Muscle of arm (tissue), 14 donors: ENCODE measurements around the gene PPCDC. TPM values are rescaled to one million over a fixed set of nuclear protein-coding genes. Genes with fewer than 3 reads are reported as not detected.

ENCODE experiments used
- DNase-seq: peaks from one replicate; pipeline ENCODE4 v3.0.0-alpha.2; 2013
- long read RNA-seq, 11 donors: transcript quantifications; one replicate each; lab custom pipeline, GENCODE V29; 2026
- polyA plus RNA-seq, 12 donors: library from polyadenylated mRNA; unstranded; fragments of 120-200 nt; gene quantifications; one replicate each; pipeline ENCODE4 v1.2.1, GENCODE V29; 2013; ENCODE audit not compliant: insufficient read length in 12 of 12

Gene PPCDC, protein sequence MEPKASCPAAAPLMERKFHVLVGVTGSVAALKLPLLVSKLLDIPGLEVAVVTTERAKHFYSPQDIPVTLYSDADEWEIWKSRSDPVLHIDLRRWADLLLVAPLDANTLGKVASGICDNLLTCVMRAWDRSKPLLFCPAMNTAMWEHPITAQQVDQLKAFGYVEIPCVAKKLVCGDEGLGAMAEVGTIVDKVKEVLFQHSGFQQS
- polyA plus RNA-seq, result 1 to 10 TPM in 10 of 12 donors, not detected in 2; 4.5 to 9.7 (median 7.1) TPM
- long read RNA-seq, donor 1, partial matches to known transcripts, result 0 of 3 reads
- long read RNA-seq, donor 1, other reads (novel, unspliced or antisense), result 0 of 3 reads
- long read RNA-seq, donor 2, partial matches to known transcripts, result 0 of 2 reads
- long read RNA-seq, donor 2, other reads (novel, unspliced or antisense), result 0 of 2 reads
- long read RNA-seq, donor 3, partial matches to known transcripts, result 0 of 1 reads
- long read RNA-seq, donor 3, other reads (novel, unspliced or antisense), result 0 of 1 reads
- long read RNA-seq, donor 4, partial matches to known transcripts, result 0 of 1 reads
- long read RNA-seq, donor 4, other reads (novel, unspliced or antisense), result 0 of 1 reads
- long read RNA-seq, donor 5, partial matches to known transcripts, result 0 of 5 reads
- long read RNA-seq, donor 5, other reads (novel, unspliced or antisense), result 0 of 5 reads
- long read RNA-seq, donor 6, partial matches to known transcripts, result 0 of 1 reads
- long read RNA-seq, donor 6, other reads (novel, unspliced or antisense), result 0 of 1 reads
- long read RNA-seq, donor 7, partial matches to known transcripts, result 0 of 1 reads
- long read RNA-seq, donor 7, other reads (novel, unspliced or antisense), result 0 of 1 reads
- long read RNA-seq, donor 8, partial matches to known transcripts, result 0 of 8 reads
- long read RNA-seq, donor 8, other reads (novel, unspliced or antisense), result 0 of 8 reads
- long read RNA-seq, donor 9, partial matches to known transcripts, result 0 of 1 reads
- long read RNA-seq, donor 9, other reads (novel, unspliced or antisense), result 0 of 1 reads
- long read RNA-seq, donor 10, partial matches to known transcripts, result 0 of 3 reads
- long read RNA-seq, donor 10, other reads (novel, unspliced or antisense), result 0 of 3 reads
- long read RNA-seq, donor 11, partial matches to known transcripts, result 0 of 3 reads
- long read RNA-seq, donor 11, other reads (novel, unspliced or antisense), result 0 of 3 reads

DNA sequence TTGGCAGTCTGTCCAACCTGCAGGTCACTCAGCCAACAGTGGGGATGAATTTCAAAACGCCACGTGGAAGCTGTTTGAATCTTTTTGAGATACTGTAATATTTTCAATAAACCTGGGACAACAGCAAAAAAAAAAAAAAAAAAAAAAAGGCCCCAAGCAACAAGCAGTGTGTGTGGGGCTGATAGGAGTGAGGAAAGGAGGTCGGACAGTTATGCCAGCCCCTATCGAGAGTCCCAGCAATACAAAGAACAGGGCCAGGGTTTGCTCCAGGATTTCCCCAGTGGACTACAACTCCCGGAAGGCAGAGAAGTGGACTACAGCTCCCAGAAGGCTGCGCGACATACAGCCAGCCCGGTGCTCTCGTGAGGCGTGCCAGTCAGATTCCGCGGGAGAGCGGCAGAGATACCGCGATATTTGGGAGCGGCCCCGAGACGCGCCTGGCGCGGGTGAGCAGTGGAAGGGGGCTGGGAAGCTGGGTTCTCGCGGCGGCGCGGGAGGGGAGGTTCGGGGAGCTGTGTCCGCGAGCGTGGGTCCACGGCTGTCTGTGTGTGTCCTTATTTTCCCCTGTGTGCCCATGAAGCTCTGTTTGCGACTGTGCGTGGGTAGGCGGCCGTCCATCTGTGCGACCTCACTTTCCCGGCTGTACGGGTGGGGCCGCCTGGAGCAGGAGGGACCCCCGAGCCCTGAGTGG lies at the start of gene PPCDC:
Gene PPCDC, plus strand, starts transcription at position 410 of the 691 bp plus-strand sequence. CDS start 4,729 bp downstream, outside the sequence.
- DNase-seq, result peak; percentile 97

DNA sequence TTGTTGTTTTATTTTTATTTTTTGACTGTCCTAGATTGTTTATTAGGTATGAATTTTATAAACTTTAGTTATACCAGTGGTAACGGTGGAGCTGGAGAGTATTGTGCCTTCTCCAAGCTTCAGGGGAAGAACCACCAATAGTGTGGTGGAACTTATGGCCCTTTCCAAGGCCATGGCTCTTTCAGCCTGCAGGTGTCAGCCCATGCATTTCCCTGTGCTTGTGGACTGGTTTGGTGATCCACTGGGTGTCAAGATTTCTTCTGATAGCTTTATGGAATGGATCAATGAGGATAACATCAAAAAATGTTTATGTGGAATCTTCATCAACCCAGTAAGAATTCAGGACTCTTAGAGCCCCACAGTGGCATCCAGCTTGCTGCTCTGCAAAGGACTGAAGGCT lies 47.2 kb upstream of the PPCDC start:
- no peak for DNase-seq

DNA sequence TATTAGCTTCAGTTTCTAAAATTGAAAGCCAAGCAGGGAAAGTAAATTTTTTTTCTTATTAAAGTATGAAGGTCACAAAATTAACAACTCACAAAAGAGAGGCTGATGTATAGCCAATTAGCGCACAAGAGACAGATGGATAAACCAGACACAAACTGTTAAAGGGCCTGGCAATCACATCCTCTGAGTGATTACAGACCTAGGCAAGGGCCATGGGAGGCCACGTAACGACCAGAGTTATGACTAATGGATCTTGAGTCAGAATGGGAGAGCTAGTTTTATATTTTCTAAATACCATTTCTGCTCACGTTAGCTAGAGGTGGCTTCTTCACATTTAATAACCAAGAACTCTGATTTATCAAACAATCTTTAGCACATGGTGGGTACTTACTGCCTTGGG lies 45.8 kb upstream of the PPCDC start:
- DNase-seq, result no peak

DNA sequence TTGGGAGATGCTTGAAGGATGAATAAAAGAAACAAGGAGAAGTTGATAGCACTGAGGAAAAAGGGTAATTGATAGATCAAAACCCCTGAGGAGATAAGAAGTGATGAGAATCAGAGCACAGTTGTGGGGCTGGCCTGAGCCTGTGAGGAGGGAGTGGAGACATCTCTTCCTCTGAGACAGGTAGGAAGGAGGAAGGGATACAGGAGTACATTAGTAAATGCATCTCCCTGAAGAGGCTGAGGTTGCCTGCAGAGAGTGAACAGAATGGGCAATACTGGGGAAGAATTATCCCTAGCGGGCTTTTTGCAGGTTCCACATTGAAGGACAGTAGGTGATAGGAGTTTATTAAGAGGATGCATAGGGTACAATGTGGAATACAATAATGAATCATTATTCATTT lies 45.3 kb upstream of the PPCDC start:
- DNase-seq, result no peak

DNA sequence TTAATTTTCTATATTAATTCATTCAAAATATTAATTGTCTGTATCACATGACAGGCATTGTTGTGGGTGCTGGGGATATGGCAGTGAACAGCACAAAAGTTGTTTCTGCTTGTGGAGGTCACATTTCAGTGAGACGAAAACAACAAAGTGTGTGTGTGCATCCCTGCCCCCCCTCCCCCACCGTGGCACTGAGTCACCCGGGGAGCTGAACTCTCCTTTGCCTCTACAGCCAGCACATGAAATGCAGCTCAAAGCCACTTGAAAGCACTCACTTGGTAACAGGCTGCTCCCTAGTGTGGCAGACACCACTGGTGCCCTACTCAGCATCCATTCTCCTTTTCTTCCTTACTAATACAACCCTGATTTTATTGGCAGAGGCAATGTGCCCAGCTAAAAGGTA lies 44.9 kb upstream of the PPCDC start:
- no peak for DNase-seq

DNA sequence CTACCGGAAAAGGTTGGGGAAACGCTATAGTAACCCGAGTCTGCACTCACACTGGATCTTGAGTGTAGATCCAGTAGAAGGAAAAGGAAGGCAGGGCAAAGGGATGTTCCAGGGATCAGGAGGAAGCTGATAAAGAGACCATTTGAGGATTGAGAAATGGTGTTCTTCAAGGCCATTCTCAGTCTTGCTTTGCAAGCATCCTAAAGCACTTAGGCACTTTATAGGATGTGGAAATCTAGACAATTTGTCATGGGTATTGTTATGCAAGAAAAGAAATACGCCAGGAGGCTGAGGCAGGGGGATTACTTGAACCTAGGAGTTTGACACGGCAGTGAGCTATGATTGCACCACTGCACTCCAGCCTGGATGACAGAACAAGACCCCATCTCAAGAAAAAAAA lies 41.2 kb upstream of the PPCDC start:
- DNase-seq, result no peak

DNA sequence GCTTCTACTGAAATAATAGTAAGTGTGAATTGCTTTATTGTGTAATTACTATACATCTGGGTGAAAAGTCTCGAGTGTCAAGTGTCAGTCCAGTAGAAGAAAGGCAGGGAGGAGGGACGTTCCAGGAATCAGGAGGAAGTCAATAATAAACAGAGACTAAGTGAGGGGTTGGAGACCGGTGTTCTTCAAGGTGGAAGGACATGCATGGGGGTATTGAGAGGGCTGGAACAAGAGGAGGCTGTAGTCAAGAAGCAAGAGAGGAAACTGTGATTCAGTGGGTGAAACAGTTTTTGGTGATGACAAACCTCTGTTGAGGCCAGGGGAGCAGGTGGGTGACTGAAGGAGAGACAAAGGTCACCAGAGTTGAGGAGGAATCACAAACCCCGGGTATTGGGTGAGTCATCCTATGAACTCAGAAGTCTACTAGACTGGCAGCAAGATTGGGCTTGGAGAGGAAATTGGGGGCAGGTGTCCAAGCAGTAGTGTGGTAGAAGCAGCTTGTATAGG lies 39.6 kb upstream of the PPCDC start:
- DNase-seq, result no peak

DNA sequence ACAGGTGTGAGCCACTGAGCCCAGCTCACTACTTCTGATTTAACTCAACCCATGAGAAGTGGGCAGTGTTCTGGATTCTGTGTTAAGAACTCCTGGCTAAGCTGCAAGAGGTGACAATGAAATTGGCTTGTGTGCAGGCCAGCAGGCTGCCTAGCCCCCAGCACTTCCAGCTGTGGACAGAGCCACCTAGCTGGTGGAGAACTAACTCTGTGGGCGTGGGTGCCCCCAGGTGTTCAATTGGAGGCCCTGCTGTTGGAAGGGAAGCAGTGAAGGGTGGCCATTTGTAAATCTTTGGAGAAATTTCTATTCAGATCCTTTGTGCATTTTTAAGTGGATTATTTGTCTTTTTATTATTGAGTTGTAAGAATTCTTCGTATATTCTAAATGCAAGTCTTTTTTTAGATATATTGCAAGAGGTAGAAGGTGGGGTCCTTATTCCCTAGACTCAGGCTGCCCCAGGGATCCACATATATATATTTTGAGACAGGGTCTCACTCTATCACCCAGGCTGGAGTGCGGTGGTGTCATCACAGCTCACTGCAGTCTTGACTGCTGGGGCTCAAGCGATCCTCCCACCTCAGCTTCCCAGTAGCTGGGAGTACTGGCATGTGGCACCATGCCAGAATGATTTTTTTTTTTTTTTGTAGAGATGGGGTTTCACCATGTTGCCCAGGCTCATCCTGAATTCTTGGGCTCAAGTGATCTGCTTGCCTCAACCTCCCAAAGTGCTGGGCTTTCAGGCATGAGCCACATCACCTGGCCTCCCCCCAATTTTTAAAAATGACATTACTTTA lies 35.2 kb upstream of the PPCDC start:
- no peak for DNase-seq

DNA sequence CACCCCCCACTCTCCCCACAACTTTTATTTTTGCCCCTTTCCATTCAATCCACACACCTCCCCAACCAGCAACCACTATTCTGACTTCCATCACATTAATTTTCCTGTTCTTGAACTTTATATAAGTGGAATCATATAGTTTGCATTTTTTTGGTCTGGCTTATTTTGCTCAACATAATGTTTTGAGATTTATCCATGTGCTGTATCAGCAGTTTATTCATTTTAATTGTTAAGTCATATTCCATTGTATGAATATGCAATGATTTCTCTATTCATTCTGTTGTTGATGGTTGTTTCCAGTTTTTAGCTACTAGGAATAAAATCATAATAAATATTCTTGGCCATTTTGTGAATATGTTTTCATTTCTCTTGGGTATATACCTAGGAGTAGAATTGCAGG lies 33.9 kb upstream of the PPCDC start:
- no peak for DNase-seq

DNA sequence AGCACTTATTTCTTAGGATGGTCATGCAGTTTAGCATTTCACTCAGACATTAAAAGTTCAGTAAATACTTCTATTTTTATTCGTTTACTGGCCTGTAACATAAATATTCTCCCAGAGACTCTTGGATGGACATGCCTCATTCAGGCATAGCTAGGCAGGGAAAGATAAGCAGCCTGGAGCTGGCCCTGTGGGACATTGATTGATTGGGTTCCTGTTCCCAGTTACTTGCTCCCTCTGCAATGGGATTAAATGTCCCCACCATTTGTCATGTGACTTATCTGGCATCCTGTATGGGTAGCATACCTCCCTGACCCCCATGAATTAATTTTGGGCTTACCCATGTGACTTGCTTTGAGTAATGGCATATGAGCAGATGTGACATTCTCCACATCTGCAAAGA lies 30.8 kb upstream of the PPCDC start:
- DNase-seq, result no peak

DNA sequence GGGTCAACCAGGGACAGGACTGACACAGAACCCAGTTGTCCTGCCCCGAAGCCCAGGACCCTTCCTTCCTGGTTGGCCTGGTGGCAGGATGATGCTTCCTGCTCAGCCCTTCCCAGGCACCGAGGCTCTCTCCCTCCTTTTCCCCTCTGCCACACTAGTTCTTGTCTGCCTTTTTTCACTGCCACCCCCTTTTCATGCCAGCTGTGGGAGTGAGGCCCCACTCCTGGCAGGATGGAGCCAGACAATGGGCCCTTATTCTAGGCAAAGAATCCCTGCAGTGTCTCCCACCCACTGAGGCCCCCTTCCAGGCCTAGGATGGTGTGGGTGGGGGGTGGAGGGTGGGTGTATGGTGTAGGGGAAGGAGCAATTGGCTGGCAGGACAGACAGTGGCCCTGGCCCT lies 29.2 kb upstream of the PPCDC start:
- DNase-seq, result no peak

DNA sequence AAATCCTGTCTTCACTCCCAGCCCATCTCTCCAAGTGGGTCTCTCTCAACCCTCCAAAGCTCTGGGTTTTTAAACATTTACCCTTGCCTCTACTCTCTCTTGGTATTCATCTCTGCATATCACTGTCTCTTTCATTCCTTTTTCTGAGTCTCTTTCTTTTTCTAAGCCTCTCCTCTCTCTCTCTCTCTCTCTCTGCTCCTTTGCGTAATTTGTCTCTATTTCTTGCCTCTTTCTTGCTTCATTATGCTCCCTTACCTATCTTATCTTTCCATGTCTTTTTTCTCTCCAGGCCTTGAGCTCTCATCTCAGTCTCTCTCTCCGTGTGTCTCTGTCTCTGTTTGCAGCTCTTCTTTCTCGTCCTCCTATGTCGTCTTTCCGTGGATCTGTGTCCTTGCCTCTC lies 28.7 kb upstream of the PPCDC start:
- no peak for DNase-seq

DNA sequence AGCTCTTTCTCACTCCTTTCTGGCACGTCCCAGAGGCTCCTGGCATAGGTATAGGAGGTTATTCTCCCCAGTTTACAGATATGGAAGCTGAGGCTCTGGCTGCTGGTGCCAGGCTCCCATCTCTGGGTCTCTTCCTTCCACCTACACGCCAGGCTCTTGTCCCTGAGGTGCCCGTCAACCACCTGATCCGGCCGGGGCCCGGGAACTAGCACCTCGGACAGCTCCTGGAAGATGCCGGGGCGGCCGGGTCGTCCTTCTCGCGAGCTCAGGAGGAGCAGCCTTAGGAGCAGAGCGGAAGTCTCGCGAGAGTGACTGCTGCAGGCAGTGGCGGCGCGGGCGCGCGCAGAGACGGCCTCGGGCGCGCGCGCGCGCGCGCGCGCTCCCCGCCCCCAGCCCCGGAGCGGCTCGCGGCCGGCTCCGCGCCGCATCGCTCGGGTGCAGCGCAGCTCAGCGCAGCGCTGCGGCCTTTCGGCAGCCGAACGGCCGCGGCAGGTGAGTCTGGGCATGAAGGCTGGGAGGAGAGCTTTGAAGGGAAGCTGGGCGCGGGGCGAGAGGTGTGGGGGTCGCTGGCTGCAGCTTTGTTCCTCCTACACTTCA lies 28.1 kb upstream of the PPCDC start, which contains the start of gene SCAMP5:
Gene SCAMP5, plus strand, starts transcription at position 382 of the 597 bp plus-strand sequence. CDS start 16,277 bp downstream, outside the sequence.
- peak; percentile 93 for DNase-seq

DNA sequence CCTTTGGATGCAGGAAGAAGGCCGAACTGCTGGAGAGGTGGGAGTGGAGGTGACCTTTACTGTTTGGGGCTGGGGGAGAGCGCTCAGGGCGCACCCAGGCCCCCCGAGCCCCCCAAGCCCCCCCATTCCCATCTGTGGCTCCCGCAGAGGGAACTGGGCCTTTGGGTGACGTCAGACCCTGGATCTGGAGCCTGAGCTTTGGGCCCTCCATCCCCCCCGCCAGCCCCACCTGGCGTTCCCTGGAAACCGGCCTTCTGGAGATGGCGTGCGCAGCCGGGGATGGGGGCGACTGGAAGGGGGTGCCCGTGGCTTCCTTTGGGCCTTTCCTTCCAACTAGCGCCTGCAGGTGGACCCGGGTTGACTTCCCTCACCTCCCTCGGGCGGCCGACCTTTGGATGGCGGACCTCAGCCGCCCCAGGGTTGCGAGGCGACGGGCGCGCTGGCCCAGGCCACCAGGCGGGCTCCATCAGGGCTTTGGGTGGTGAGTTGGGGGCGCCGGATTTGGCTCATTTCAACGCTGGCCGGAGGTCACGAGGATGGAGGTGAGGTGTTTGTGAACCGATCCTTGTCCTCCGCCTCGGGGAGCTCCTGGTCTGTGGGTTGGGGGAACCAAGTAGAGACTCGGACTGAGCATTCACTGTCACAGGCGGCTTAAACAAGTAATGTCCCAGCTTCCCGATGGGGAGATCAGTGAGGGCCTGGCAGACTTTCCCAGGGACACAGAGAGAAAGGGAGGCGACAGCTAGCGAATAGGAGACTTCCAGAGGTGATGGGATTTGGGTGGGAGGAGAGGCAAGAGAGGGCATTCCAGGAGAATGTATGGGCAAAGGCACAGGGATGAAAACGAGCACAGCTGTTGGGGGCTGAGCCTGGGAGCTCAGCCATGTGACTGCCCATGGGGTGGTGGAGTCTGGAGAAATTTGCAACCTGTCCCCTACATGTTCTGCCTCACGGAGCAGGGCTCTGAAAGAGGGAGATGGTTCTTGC lies 27.3 kb upstream of the PPCDC start:
- no peak for DNase-seq

DNA sequence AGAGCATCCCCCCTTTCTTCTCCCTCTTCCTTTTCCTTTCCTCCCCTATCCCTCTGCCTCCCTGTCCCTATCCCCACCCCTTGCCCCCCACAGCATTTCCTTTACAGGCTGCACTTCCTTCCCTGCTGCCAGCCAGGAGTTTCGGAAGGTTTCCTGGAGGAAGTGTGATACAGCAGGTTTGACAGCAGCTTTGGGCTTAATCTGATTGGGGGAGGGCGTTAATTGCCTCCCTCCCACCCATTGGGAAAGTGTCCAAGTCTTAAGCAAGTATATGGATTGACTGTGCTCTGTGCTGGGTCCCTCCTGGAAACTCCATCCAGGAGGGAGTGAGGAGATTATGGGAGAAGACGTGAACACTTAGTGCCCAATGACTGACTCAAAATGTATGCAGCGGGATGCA lies 26.2 kb upstream of the PPCDC start:
- no peak for DNase-seq

DNA sequence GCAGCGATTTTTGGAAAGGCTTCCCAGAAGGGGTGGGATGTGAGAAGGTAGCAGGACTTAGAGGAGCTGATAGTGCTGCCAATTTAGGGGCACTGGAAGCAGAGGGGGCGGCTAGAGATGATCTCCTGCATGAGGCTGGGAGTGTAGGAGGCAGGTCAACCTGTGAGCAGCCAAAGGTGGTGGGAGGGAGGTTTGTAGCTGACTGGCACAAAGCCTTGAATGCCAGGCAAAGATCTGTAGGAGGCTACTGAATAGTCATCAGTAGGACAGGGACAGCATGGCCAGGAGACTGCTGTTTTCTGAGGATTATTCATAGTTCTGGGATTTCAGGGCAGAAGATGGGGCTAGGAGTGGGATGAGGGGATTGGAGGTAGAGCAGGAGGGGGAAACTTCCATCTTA lies 25.8 kb upstream of the PPCDC start:
- DNase-seq, result no peak

DNA sequence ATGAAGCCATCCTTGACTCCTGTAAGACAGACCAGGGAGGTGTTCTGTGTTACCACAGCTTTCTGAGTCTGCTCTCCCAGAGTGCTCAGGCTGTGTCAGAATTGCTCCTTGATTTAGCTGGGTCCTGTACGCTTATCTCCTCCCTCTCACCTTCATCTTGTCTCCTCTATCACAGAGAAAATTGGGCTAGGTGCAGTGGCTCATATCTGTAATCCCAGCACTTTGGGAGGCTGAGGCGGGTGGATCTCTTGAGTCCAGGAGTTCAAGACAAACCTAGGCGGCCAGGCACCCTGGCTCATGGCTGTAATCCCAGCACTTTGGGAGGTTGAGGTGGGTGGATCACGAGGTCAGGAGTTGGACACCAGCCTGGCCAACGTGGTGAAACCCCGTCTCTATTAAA lies 22.1 kb upstream of the PPCDC start:
- DNase-seq, result no peak

DNA sequence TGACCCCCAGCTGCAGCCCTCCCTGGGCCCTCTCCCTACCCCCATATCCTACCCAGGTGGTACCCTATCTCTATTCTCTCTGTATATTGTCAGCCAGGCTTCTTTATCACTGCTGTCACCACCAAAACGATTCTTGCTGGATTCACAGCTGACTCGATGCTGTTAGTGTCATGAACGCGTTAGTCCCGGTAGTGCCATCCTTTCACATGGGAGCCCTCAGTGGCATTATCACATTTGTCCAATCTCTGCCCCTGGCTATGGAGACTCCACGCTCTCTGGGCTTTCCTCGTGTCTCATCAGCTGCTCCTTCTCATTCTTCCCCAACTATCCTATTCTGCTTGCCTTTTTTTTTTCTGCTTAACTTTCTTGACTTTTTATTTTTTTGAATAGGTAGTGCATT lies 21.0 kb upstream of the PPCDC start:
- no peak for DNase-seq

DNA sequence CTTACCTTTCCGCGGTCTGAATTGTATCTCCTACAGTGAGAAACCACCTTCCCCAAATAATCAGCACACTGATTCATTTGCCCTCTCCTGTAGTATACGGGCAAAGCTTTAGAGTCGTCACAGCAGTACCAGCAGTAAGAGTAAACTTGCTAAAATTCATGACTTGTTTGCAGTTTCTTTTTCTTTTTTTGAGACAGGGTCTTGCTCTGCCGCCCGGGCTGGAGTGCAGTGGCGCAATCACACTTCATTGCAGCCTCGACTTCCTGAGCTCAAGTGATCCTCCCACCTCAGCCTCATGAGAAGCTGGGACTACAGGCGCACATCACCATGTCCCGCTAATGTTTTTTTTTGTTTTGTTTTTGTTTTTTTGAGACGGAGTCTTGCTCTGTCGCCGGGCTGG lies 16.2 kb upstream of the PPCDC start:
- DNase-seq, result no peak
